SK-N-SH treated with all-trans-retinoic acid at 6 μM for 48 hours (cell line): ENCODE results near the gene TMBIM1.
"Not testable (repeated sequence)": the region's sequence is repeated elsewhere in the genome, so short reads cannot be mapped to it uniquely, and the experiment has no call there.

Source experiments
- ATAC-seq: fragments of 200-7000 bp; cut with Tn5 transposase; 3 replicates; pipeline ENCODE4 v1.9.1; 2020; ENCODE audit warnings: mild to moderate bottlenecking, moderate library complexity
- ARNTL ChIP-seq: fragments of 450-650 bp; formaldehyde crosslinking; IDR thresholded peaks from 2 replicates; pipeline ENCODE4 v1.5.0; 2020; ENCODE audit warnings: low read depth, mild to moderate bottlenecking, moderate library complexity, borderline replicate concordance
- BACH2 ChIP-seq: fragments of 250-450 bp; sonication (Bioruptor Pico); IDR thresholded peaks from 2 replicates; pipeline ENCODE4 v1.9.0; 2021; ENCODE audit warnings: mild to moderate bottlenecking, borderline replicate concordance
- CREB5 ChIP-seq: fragments of 250-450 bp; sonication (Bioruptor Pico); IDR thresholded peaks from 2 replicates; pipeline ENCODE4 v1.5.1; 2020; ENCODE audit warnings: low read depth, mild to moderate bottlenecking, moderate library complexity
- CSDC2 ChIP-seq: fragments of 250-450 bp; sonication (Bioruptor Pico); IDR thresholded peaks from 2 replicates; pipeline ENCODE4 v1.5.0; 2020; ENCODE audit warnings: mild to moderate bottlenecking, moderate library complexity
- ESRRG ChIP-seq: fragments of 250-450 bp; sonication (Bioruptor Pico); IDR thresholded peaks from 2 replicates; pipeline ENCODE4 v1.6.1; 2021; ENCODE audit warnings: mild to moderate bottlenecking
- ISL1 ChIP-seq: fragments of 250-450 bp; sonication (Bioruptor Pico); IDR thresholded peaks from 2 replicates; pipeline ENCODE4 v2.1.2; 2022; ENCODE audit warnings: mild to moderate bottlenecking, moderate library complexity
- OSR1 ChIP-seq: fragments of 250-450 bp; sonication (Bioruptor Pico); IDR thresholded peaks from 2 replicates; pipeline ENCODE4 v1.8.0; 2022; ENCODE audit warnings: moderate library complexity, mild to moderate bottlenecking, inconsistent platforms
- PATZ1 ChIP-seq: fragments of 250-450 bp; sonication (Bioruptor Pico); IDR thresholded peaks from 2 replicates; pipeline ENCODE4 v1.8.0; 2020; ENCODE audit warnings: mild to moderate bottlenecking, moderate library complexity, borderline replicate concordance
- PPARA ChIP-seq: fragments of 250-450 bp; sonication (Bioruptor Pico); IDR thresholded peaks from 2 replicates; pipeline ENCODE4 v1.5.0; 2020; ENCODE audit warnings: mild to moderate bottlenecking, borderline replicate concordance
- RARB ChIP-seq: fragments of 250-450 bp; sonication (Bioruptor Pico); IDR thresholded peaks from 2 replicates; pipeline ENCODE4 v1.8.0; 2021; ENCODE audit warnings: mild to moderate bottlenecking, moderate library complexity
- TCF4 ChIP-seq: fragments of 250-450 bp; sonication (Bioruptor Pico); IDR thresholded peaks from 2 replicates; pipeline ENCODE4 v1.8.0; 2021; ENCODE audit warnings: mild to moderate bottlenecking, moderate library complexity, borderline replicate concordance
- TOX ChIP-seq: fragments of 250-450 bp; sonication (Bioruptor Pico); IDR thresholded peaks from 2 replicates; pipeline ENCODE4 v1.8.0; 2021; ENCODE audit warnings: mild to moderate bottlenecking, moderate library complexity, borderline replicate concordance
- ZC3H10 ChIP-seq: fragments of 250-450 bp; sonication (Bioruptor Pico); IDR thresholded peaks from 2 replicates; pipeline ENCODE4 v1.5.1; 2021; ENCODE audit warnings: mild to moderate bottlenecking, moderate library complexity
- ZFP3 ChIP-seq: fragments of 250-450 bp; sonication (Bioruptor Pico); IDR thresholded peaks from 2 replicates; pipeline ENCODE4 v1.5.0; 2020; ENCODE audit warnings: mild to moderate bottlenecking, moderate library complexity
- ZFP30 ChIP-seq: fragments of 450-650 bp; formaldehyde crosslinking; IDR thresholded peaks from 2 replicates; pipeline ENCODE4 v1.5.0; 2022; ENCODE audit warnings: mild to moderate bottlenecking, moderate library complexity
- ZNF565 ChIP-seq: fragments of 450-650 bp; formaldehyde crosslinking; conservative IDR thresholded peaks from 2 replicates; pipeline ENCODE4 v1.5.0; 2020; ENCODE audit warnings: low read depth, mild to moderate bottlenecking, moderate library complexity
- ZNF70 ChIP-seq: fragments of 450-650 bp; formaldehyde crosslinking; IDR thresholded peaks from 2 replicates; pipeline ENCODE4 v1.5.0; 2020; ENCODE audit warnings: mild to moderate bottlenecking, moderate library complexity
- ZNF8 ChIP-seq: fragments of 450-650 bp; formaldehyde crosslinking; IDR thresholded peaks from 2 replicates; pipeline ENCODE4 v1.5.0; 2020; ENCODE audit warnings: mild to moderate bottlenecking, moderate library complexity

Gene TMBIM1

GRCh38 chr2:218315397-218315796 is 23.1 kb upstream of the TMBIM1 start:
- no peak for ATAC-seq
- no peak for TF ChIP-seq CREB5
- TF ChIP-seq ARNTL (CRISPR knock-in tag) = no peak
- TF ChIP-seq PATZ1 (CRISPR knock-in tag) = no peak
- TF ChIP-seq TOX (CRISPR knock-in tag) = no peak

- not testable (repeated sequence) for ATAC-seq
Measured at GRCh38 chr2:218314764-218315163, 22.5 kb upstream of the TMBIM1 start.

- ATAC-seq = no peak
- TF ChIP-seq ZC3H10 (CRISPR knock-in tag) = no peak
Measured at GRCh38 chr2:218313356-218313755, 21.1 kb upstream of the TMBIM1 start.

- no peak for TF ChIP-seq PATZ1 (CRISPR knock-in tag)
- no peak for TF ChIP-seq BACH2 (CRISPR knock-in tag)
- no peak for TF ChIP-seq CREB5
- no peak for TF ChIP-seq ZNF70 (CRISPR knock-in tag)
- TF ChIP-seq ZFP3 (CRISPR knock-in tag) = no peak
- ATAC-seq = no peak
Measured at GRCh38 chr2:218312267-218312756, 20.0 kb upstream of the TMBIM1 start.

GRCh38 chr2:218311541-218312266 is 19.4 kb upstream of the TMBIM1 start:
- not testable (repeated sequence) for ATAC-seq

GRCh38 chr2:218310853-218311540 is 18.7 kb upstream of the TMBIM1 start:
- no peak for TF ChIP-seq ZFP3 (CRISPR knock-in tag)
- ATAC-seq = no peak

GRCh38 chr2:218307415-218308090 is 15.2 kb upstream of the TMBIM1 start:
- no peak for ATAC-seq
- TF ChIP-seq ZFP30 (CRISPR knock-in tag) (no peak), TCF4 (CRISPR knock-in tag) (no peak), RARB (CRISPR knock-in tag) (no peak), ARNTL (CRISPR knock-in tag) (no peak), ZNF70 (CRISPR knock-in tag) (no peak), OSR1 (no peak), TOX (CRISPR knock-in tag) (no peak), ZC3H10 (CRISPR knock-in tag) (no peak), ESRRG (CRISPR knock-in tag) (no peak), BACH2 (CRISPR knock-in tag) (no peak), PATZ1 (CRISPR knock-in tag) (no peak), ZNF565 (CRISPR knock-in tag) (no peak), ZNF8 (CRISPR knock-in tag) (no peak), CSDC2 (CRISPR knock-in tag) (no peak), CREB5 (no peak), ISL1 (CRISPR knock-in tag) (no peak), PPARA (CRISPR knock-in tag) (no peak)
